K562 (cell line): ENCODE results near the gene MEIOB. TPM values are rescaled to one million over a fixed set of nuclear protein-coding genes. Genes with fewer than 3 reads are reported as not detected.
A peak's percentile ranks its signal among the peaks of the same experiment; 100 is the strongest.

Source experiments
- BCOR ChIP-seq: fragments of 450-650 bp; IDR thresholded peaks from 2 replicates; pipeline ENCODE4 v1.6.1; 2016
- CBX1 ChIP-seq: sonication (generic); IDR thresholded peaks from 2 replicates; pipeline ENCODE4 v1.6.1; 2016; ENCODE audit warnings: antibody characterized with exemption, low read depth, mild to moderate bottlenecking
- ILF3 ChIP-seq: fragments of 450-650 bp; IDR thresholded peaks from 2 replicates; pipeline ENCODE4 v1.6.1; 2018; ENCODE audit warnings: antibody characterized with exemption, mild to moderate bottlenecking, moderate library complexity, borderline replicate concordance
- NCOA4 ChIP-seq: fragments of 450-650 bp; IDR thresholded peaks from 2 replicates; pipeline ENCODE4 v1.6.1; 2018; ENCODE audit warnings: mild to moderate bottlenecking; ENCODE audit not compliant: partially characterized antibody
- NFYB ChIP-seq: IDR thresholded peaks from 2 replicates; pipeline ENCODE4 v1.6.1; 2011; ENCODE audit warnings: mild to moderate bottlenecking, moderate library complexity; ENCODE audit not compliant: insufficient read length; ENCODE audit errors: extremely low read depth
- RCOR1 ChIP-seq, 2 experiments: IDR thresholded peaks; 2 replicates each; pipeline ENCODE4 v1.6.1; 2012; ENCODE audit warnings: low read depth in 2 of 2, low read length in 2 of 2, borderline replicate concordance in 1 of 2, improper control_type of control experiment in 1 of 2
- ZFP36 ChIP-seq: fragments of 150-350 bp; IDR thresholded peaks from 2 replicates; pipeline ENCODE4 v1.6.1; 2018; ENCODE audit warnings: low read length, low read depth; ENCODE audit not compliant: partially characterized antibody
- ZNF584 ChIP-seq: fragments of 200-800 bp; sonication (Bioruptor generic); IDR thresholded peaks from 2 replicates; pipeline ENCODE4 v1.6.1; 2016; ENCODE audit warnings: low read depth, mild to moderate bottlenecking, missing genetic modification characterization, missing compliant biosample characterization
- polyA plus RNA-seq, 8 experiments: library from polyadenylated mRNA; depleted of rRNA in 4 of 8; stranded (reverse) in 5 of 8; unstranded in 3 of 8; fragments of >200 nt; fragmentation: Nextera tagmentation in 2 of 8; fragmentation: Illumina TruSeq in 1 of 8; extraction: Ambion mirVana in 2 of 8; extraction: Trizol in 1 of 8; gene quantifications; 2 replicates each; pipeline versions ENCODE4 v1.2.1 to v1.2.3, GENCODE V29; 2011 to 2014; ENCODE audit warnings: inconsistent platforms in 1 of 8, missing spikeins in 1 of 8
- total RNA-seq, 7 experiments: library from RNA; depleted of rRNA in 6 of 7; stranded (reverse); fragments of >200 nt in 6 of 7; fragmentation: Illumina TruSeq in 2 of 7; extraction: Trizol in 2 of 7; gene quantifications; 2 replicates each; pipeline versions ENCODE4 v1.2.1 to v1.2.3, GENCODE V29; 2011 to 2021; ENCODE audit warnings: low replicate concordance in 1 of 7
- TF ChIP-seq, protein P1 (sequence below): fragments of 250-450 bp; sonication (Bioruptor Pico); IDR thresholded peaks from 2 replicates; pipeline ENCODE4 v1.9.0; 2021; ENCODE audit warnings: mild to moderate bottlenecking, inconsistent platforms
- TF ChIP-seq, protein P2 (sequence below): sonication (generic); formaldehyde crosslinking; IDR thresholded peaks from 2 replicates; pipeline ENCODE4 v1.8.0; 2022; ENCODE audit warnings: mild to moderate bottlenecking, missing genetic modification reagents
- TF ChIP-seq, protein P3 (sequence below): fragments of 450-650 bp; formaldehyde crosslinking; IDR thresholded peaks from 2 replicates; pipeline ENCODE4 v1.4.0; 2020; ENCODE audit warnings: mild to moderate bottlenecking, mixed read lengths
- TF ChIP-seq, protein P4 (sequence below), 2 experiments: IDR thresholded peaks in 1 of 2; conservative IDR thresholded peaks in 1 of 2; 2 replicates each; pipeline ENCODE4 v1.6.1; 2016; ENCODE audit warnings: low read depth in 2 of 2, mild to moderate bottlenecking in 1 of 2, missing compliant biosample characterization in 1 of 2, missing genetic modification characterization in 1 of 2, moderate library complexity in 1 of 2

The MEIOB gene
- total and polyA plus RNA-seq, 9 of the 15 experiments (the other 6 are each of a cell fraction or from before 2014, with no cell fraction given), result 25.4 to 203 (median 97.6) TPM

DNA sequence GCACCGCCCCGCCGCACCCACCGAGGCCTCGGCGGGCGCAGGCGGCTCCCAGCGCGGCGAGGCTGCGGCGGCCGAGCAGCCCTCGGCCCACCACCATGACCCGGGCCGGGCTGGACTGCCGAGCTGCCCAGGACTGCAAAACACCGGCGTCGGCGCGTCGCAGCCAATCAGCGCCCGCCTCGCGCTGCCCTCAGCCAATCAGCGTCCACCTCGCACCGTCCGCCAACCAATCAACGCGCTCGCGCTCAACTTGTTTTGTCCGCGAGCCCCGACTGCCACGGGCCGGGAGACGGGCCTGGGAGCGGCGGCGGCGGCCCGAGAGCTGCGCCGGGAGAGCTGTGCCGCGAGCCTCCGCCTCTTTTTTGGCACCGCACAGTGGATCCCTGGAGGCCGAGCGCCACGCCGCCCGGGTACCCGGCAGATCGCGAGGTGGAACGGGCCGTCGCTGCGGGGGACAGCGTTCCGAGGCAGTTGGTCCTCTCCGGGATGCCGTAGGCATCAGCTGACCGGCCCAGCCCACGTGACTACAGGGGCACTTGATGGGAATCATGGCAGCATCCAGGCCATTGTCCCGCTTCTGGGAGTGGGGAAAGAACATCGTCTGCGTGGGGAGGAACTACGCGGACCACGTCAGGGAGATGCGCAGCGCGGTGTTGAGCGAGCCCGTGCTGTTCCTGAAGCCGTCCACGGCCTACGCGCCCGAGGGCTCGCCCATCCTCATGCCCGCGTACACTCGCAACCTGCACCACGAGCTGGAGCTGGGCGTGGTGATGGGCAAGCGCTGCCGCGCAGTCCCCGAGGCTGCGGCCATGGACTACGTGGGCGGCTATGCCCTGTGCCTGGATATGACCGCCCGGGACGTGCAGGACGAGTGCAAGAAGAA is 45.0 kb downstream of the MEIOB start, which contains the start of the genes FAHD1 and HAGH (continued):
- TF ChIP-seq, protein P1, sequence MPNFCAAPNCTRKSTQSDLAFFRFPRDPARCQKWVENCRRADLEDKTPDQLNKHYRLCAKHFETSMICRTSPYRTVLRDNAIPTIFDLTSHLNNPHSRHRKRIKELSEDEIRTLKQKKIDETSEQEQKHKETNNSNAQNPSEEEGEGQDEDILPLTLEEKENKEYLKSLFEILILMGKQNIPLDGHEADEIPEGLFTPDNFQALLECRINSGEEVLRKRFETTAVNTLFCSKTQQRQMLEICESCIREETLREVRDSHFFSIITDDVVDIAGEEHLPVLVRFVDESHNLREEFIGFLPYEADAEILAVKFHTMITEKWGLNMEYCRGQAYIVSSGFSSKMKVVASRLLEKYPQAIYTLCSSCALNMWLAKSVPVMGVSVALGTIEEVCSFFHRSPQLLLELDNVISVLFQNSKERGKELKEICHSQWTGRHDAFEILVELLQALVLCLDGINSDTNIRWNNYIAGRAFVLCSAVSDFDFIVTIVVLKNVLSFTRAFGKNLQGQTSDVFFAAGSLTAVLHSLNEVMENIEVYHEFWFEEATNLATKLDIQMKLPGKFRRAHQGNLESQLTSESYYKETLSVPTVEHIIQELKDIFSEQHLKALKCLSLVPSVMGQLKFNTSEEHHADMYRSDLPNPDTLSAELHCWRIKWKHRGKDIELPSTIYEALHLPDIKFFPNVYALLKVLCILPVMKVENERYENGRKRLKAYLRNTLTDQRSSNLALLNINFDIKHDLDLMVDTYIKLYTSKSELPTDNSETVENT, result peak; percentile 47; the same call in 1 of the 2 replicates
- TF ChIP-seq, protein P2, sequence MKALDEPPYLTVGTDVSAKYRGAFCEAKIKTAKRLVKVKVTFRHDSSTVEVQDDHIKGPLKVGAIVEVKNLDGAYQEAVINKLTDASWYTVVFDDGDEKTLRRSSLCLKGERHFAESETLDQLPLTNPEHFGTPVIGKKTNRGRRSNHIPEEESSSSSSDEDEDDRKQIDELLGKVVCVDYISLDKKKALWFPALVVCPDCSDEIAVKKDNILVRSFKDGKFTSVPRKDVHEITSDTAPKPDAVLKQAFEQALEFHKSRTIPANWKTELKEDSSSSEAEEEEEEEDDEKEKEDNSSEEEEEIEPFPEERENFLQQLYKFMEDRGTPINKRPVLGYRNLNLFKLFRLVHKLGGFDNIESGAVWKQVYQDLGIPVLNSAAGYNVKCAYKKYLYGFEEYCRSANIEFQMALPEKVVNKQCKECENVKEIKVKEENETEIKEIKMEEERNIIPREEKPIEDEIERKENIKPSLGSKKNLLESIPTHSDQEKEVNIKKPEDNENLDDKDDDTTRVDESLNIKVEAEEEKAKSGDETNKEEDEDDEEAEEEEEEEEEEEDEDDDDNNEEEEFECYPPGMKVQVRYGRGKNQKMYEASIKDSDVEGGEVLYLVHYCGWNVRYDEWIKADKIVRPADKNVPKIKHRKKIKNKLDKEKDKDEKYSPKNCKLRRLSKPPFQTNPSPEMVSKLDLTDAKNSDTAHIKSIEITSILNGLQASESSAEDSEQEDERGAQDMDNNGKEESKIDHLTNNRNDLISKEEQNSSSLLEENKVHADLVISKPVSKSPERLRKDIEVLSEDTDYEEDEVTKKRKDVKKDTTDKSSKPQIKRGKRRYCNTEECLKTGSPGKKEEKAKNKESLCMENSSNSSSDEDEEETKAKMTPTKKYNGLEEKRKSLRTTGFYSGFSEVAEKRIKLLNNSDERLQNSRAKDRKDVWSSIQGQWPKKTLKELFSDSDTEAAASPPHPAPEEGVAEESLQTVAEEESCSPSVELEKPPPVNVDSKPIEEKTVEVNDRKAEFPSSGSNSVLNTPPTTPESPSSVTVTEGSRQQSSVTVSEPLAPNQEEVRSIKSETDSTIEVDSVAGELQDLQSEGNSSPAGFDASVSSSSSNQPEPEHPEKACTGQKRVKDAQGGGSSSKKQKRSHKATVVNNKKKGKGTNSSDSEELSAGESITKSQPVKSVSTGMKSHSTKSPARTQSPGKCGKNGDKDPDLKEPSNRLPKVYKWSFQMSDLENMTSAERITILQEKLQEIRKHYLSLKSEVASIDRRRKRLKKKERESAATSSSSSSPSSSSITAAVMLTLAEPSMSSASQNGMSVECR (CRISPR knock-in tag), result peak; percentile 99
- peak in 1 of 2 experiments; percentile 82; a peak in 3 of 4 replicates for TF ChIP-seq RCOR1 (IDR thresholded peaks at IDR 0.05; ENCODE audit: borderline replicate concordance in 1 of 2, low read depth in 2 of 2, low read length in 2 of 2)
- TF ChIP-seq NFYB, result peak; percentile 88
- TF ChIP-seq BCOR, result peak; percentile 81
- TF ChIP-seq, protein P3, sequence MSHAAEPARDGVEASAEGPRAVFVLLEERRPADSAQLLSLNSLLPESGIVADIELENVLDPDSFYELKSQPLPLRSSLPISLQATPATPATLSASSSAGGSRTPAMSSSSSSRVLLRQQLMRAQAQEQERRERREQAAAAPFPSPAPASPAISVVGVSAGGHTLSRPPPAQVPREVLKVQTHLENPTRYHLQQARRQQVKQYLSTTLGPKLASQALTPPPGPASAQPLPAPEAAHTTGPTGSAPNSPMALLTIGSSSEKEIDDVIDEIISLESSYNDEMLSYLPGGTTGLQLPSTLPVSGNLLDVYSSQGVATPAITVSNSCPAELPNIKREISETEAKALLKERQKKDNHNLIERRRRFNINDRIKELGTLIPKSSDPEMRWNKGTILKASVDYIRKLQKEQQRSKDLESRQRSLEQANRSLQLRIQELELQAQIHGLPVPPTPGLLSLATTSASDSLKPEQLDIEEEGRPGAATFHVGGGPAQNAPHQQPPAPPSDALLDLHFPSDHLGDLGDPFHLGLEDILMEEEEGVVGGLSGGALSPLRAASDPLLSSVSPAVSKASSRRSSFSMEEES, result peak; percentile 97
- TF ChIP-seq, protein P4, sequence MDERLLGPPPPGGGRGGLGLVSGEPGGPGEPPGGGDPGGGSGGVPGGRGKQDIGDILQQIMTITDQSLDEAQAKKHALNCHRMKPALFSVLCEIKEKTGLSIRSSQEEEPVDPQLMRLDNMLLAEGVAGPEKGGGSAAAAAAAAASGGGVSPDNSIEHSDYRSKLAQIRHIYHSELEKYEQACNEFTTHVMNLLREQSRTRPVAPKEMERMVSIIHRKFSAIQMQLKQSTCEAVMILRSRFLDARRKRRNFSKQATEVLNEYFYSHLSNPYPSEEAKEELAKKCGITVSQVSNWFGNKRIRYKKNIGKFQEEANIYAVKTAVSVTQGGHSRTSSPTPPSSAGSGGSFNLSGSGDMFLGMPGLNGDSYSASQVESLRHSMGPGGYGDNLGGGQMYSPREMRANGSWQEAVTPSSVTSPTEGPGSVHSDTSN (CRISPR knock-in tag; IDR thresholded peaks at IDR 0.05; ENCODE audit: low read depth), result no peak
- TF ChIP-seq, protein P4 (tag; conservative IDR thresholded peaks at IDR 0.05; ENCODE audit: low read depth), result no peak
- peak; percentile 7 for TF ChIP-seq ZFP36
- TF ChIP-seq CBX1, result peak; percentile 51; the same call in 1 of the 2 replicates
- TF ChIP-seq ILF3, result no peak
- TF ChIP-seq ZNF584 (CRISPR knock-in tag), result no peak
- TF ChIP-seq NCOA4, result no peak
